NOMO-1 treated with DMSO at 0.1 percent for 48 hours (cell line): Measurements from ENCODE around the gene GTPBP2.
"Not testable (repeated sequence)": the region's sequence is repeated elsewhere in the genome, so short reads cannot be mapped to it uniquely, and the experiment has no call there.

Source experiments
- DNase-seq: peaks from one replicate; lab custom pipeline; 2025; ENCODE audit not compliant: unreplicated experiment; lab: John Stamatoyannopoulos, UW

Gene GTPBP2

GRCh38 chr6:43658161-43658560 is 29.1 kb upstream of the GTPBP2 start:
- DNase-seq: no peak

- no peak for DNase-seq
These were observed 28.2 kb upstream of the GTPBP2 start for GRCh38 chr6:43657221-43657802.

GRCh38 chr6:43652822-43653221 is 23.8 kb upstream of the GTPBP2 start:
- not testable (repeated sequence) for DNase-seq

GRCh38 chr6:43648248-43648647 is 19.2 kb upstream of the GTPBP2 start:
- DNase-seq: no peak

GRCh38 chr6:43647613-43648012 is 18.5 kb upstream of the GTPBP2 start:
- no peak for DNase-seq

GRCh38 chr6:43645613-43645964 is 16.5 kb upstream of the GTPBP2 start:
- DNase-seq: no peak

GRCh38 chr6:43644940-43645612 is 16.0 kb upstream of the GTPBP2 start, which contains the start of gene RSPH9:
RSPH9 (plus strand) TSS chr6:43645036; CDS start chr6:43645099, 63 bp downstream.
- DNase-seq: peak; percentile 12

- DNase-seq: no peak
These were observed 11.1 kb upstream of the GTPBP2 start for GRCh38 chr6:43639984-43640800.

- no peak for DNase-seq
These were observed 7.2 kb upstream of the GTPBP2 start for GRCh38 chr6:43636308-43636659.

- DNase-seq: peak; percentile 74
These were observed 6.6 kb upstream of the GTPBP2 start, which contains the start of gene MAD2L1BP for GRCh38 chr6:43635387-43636307. MAD2L1BP (plus strand) TSS chr6:43635840; CDS start chr6:43635876, 36 bp downstream.

GRCh38 chr6:43634702-43635303 is 5.7 kb upstream of the GTPBP2 start:
- DNase-seq: no peak

- DNase-seq: not testable (repeated sequence)
These were observed 3.9 kb upstream of the GTPBP2 start for GRCh38 chr6:43633002-43633401.

- no peak for DNase-seq
These were observed 2.0 kb upstream of the GTPBP2 start for GRCh38 chr6:43630980-43631619.

- peak; percentile 98 for DNase-seq
These were observed 639 bp upstream of the GTPBP2 start for GRCh38 chr6:43629505-43630300.

GRCh38 chr6:43628393-43629103 is 516 bp downstream of the GTPBP2 start:
- no peak for DNase-seq

- peak; percentile 10 for DNase-seq
These were observed 1.8 kb downstream of the GTPBP2 start for GRCh38 chr6:43627008-43627825.

- no peak for DNase-seq
These were observed 3.6 kb downstream of the GTPBP2 start for GRCh38 chr6:43625393-43625992.
